DMS153 (cell line): ENCODE results near the gene ZNF280D.
"Not testable (repeated sequence)": the region's sequence is repeated elsewhere in the genome, so short reads cannot be mapped to it uniquely, and the experiment has no call there.

Experiments used
- DNase-seq: peaks from one replicate; lab custom pipeline; 2025; lab: John Stamatoyannopoulos, UW

Gene ZNF280D

DNA sequence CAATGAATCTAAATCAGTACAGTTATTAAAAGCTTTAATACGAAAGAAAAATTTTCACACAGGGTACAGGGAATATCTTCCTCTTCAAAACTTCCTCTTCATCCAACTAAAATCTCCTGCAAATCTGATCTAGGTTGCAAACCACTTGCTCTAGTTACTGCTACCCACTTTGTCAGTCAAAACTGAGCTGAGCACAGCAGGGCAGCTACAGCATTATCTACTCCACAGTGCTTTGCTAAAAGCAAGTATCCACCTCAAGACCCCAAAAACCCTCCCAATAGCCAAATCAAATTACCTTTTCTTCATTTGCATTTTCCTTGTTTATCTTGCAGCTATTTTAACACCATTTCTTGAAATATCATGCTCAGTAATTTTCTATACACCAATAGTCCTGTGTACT, 14.7 kb downstream of the ZNF280D start:
- DNase-seq, result no peak

DNA sequence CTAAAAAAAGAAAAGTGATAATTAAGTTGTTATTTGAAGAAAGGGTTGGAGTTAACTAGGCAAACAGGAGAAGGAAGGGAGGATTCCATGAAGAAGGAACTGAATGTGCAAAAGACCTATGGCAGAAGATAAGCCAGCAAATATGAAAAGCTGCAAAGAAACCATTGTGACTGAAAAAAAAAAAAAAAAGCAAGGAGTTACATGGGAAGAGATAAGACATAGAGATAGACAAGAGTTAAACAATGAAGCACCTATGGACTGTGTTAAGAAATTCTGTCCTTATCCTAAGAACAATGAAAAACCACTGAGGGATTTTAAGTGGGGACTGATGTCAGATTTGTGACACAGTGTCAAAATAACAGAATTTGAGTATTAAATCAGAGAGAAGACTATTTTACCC, 17.0 kb downstream of the ZNF280D start:
- no peak for DNase-seq

DNA sequence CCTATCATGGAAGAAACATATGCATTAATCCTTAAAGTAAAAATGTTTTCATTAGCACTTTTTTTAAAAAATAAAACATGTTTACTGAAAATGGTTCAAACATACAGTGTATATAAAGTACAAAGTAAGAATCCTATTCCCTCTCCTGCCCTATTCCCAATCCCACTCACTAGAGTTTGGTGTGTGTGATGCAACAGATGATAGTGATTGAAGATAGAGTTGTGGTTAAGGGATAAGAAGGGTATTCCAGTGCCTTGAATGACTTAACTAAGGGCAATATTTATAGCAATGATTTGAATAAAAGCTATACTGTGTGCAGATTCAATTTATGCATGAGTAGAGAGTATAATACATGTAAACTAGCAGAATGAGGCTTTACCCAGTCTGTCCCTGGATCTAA, 18.1 kb downstream of the ZNF280D start:
- DNase-seq, result no peak

DNA sequence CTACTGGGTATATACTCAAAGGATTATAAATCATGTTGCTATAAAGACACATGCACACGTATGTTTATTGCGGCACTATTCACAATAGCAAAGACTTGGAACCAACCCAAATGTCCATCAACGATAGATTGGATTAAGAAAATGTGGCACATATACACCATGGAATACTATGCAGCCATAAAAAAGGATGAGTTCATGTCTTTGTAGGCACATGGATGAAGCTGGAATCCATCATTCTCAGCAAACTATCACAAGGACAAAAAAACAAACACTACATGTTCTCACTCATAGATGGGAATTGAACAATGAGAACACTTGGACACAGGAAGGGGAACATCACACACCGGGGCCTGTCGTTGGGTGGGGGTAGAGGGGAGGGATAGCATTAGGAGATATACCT, 23.8 kb downstream of the ZNF280D start:
- not testable (repeated sequence) for DNase-seq

DNA sequence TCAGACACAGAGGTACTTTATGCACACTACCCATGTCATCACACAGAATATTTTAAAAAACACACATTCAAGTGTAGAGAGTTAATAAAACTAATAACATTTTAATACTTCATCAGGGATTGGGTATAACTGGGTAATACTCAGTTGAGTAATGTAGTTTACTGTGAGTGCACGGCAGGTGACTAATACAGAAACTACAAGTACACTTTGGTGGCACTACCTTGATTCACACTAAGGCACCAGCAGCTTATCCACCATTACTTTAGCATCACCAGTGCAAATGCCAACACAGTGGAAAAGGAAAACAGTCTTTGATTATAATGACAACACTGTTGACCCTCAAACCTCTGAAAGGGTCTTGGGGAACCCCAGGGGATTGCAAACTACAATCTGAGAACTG, 33.6 kb downstream of the ZNF280D start:
- DNase-seq, result no peak

DNA sequence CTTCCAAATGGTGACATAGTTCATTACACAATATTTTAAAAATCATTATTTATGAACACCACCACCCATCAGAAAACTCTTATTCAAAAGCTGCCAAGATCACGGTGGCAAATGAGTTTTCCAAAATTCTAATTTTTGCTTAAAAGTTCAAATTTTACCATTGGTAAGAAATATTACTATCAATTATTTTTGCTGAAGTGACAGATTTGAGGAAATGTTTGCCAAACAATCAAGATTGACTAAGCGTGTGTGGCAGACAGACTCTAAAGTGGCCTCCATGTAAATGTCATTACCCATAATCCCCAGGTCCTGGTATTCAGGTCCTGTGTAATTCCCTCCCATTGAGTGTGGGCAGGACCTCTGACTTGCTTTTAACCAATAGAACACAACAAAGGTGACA, 35.0 kb downstream of the ZNF280D start:
- no peak for DNase-seq

DNA sequence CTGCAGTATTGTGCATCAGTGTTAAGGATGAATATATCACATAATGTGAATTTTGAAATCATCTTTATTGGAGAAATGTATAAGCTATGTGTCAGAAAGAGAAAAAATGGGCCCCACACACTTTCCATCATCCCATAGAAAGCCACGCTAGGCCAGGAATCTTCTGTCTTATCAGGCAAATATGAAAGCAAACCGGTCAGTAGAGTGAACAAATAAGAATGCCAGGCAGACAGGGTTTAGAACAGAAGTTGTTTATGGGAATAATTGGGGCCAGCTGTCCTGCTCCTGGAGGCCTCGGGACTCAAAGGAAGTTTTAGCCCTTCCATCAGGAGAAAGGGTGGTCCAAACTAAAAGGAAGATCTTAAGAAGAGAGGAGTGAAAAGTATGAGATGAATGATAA, 39.5 kb downstream of the ZNF280D start:
- DNase-seq, result no peak

DNA sequence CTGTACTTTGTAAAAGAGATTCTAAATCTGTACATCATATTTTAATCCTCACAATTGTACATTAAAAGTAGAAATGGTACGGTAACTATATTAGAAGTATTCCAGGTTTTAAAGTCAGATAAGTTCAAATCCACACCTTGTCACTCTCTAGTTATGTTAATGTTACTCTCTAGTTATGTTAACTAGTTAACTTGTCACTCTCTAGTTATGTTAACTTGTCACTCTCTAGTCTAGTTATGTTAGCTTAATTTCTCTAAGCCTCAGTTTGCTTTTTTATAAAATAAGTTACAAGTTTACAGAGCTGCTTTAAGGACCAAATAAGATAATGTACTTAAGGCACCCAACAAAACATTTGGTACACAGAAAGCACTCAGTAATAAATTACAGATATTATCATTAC, 42.6 kb downstream of the ZNF280D start:
- DNase-seq, result no peak

DNA sequence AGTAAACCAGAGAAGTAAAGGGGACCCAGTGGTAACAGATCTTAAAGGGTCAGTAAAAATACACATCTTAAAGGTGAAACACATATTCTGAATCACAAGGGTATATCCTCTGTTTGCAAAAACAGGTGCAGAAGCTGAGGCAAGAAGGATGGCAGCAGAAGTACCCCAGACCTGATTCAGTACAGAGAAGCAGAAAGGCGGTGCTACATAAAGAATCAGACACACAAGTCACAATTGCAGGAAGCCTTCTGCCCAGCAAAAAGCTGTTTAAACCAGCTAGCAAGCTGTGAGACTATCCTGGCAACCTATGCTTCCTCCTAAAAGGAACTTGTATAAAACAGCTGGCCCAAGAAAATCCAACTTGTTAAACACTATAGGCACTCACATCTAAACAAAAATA, 49.4 kb downstream of the ZNF280D start:
- no peak for DNase-seq

DNA sequence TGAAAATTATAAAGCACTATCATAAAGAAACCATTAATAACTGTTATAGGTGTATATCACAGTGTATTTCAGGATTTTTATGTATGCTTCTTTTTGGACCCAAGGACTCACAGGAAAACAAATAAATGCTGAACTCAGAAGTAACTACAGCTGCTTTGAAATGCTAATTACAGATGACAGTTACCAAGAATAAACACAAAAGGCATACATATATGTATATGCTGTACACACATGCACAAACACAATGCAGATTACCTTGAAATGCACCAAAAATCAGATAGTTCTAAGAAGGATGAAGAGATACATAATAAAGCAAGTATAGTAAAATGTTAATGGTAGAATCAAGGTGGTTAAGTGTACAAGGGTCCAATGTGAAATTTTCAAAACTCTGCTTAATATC, 52.2 kb downstream of the ZNF280D start:
- no peak for DNase-seq

DNA sequence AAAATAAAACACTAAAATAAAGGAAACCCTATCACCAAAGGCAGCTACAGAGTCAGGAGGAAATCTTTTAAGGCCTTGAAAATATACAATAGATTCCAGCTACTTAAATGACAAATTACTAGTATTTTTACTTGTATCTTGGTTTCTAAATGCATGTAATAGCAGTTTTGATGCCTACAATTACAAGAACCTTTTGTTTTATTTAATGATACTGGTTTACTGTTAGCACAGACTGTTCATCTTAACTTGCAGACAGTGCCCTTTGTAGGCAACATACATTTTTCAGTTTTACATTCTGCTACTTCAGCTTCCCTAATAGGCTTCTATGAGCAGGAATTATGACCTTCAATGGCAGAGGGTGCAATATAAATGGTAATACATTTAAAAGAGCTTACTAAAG, 54.1 kb downstream of the ZNF280D start:
- DNase-seq, result no peak

DNA sequence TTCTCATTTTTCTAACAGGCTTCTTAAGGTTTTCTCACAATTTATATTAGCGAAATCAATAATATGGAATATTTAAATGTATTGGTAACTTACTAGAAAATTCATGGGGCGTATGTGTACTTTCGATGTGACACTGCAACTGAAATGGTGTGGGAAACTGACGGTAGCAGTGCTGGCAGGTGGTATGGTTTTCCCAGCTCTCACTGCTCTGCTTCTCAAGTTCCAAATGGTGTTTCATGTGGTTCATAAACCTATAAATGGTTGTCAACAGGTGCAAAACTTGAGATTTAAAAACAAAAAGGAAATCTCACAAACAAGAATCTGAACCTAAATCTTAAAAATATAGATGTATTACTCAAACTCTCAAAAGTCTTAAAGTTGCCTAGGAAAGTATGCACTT, 54.7 kb downstream of the ZNF280D start:
- DNase-seq, result no peak

DNA sequence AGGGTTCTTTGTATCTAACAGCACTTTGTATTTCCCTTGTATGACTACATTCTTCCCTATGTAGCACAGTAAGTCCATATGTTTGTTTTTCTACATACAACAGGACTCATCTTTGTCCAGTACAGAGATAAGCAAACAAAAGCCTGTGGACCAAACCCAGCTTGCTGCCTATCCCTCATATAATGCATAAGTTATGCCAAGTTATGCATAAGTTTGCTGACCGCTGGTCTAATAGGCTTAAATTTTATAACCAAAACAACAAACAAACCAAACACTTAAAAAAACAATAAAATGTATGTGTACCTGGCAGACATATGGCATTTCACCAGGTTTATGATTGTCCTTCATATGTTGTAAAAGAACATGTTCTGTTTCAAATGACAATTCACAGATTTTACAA, 56.0 kb downstream of the ZNF280D start:
- no peak for DNase-seq

DNA sequence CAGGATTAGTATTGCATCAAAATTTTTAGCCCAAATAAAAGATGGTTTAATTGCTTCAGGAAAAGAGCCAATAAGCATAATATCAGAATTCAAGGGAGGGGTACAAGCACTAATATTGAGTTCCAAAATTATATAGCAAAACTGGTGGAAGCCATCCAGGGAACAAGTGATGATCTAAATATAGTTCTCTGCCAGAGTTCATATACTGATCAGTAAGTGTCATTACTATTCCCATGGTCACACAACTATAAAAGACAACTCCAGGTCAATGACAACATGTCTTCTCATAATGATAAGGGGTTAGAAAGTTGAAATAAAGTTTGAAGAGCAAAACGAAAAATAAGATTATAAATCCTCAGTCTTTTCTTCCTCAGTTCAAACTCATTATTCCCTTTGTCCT, 57.4 kb downstream of the ZNF280D start:
- no peak for DNase-seq

DNA sequence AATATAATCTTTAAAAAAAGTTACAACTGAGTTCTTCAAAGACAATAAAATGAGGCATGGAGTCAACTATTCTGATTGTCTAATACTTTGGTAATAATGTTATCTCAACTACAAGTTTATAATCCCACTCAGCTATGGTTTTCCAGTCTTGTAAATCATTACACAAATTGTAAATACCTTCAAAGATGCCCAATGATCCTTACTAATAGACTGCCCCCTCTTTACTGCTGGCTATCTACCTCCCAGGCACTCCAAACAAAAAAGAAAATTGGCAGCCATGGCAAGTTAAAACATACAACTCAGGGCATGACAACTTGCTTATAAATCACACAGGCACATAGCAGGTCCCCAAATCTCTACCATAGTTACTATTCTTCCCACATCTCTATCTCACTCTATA, 58.5 kb downstream of the ZNF280D start:
- no peak for DNase-seq

DNA sequence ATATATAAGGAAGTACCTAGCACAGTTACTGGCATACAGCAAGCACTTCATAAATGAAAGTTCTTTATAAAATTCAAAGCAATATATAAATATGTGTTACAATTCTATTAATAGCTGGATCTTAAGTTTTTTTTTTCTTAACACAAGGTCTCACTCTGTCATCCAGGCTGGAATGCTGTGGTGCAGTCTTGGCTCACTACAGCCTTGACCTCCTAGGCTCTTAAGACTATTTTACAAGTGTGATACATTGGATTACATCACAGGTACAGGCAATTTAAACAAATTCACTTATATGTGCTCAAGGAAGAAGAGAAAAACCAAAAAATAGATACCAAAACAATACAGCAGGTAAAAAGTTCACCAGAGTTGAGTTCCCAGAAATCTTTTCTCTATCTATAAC, 60.6 kb downstream of the ZNF280D start:
- DNase-seq, result no peak

DNA sequence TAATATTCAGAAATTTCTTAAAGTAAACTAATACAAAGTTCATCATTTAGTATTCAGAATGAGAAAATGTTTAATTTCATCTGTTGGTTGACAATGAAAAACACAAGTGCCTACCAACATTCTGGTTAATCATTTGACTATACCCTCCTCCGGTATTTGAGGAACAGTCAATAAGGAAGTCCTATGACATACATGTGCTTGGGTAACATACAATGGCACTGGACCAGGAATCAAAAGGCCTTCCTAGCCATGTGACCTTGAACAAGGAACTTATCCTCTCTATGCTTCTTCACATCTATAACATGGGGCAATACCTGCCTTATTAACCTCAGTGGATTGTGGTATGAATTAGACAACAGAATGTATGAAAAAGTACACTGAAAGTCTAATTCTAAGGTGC, 65.8 kb downstream of the ZNF280D start:
- DNase-seq, result no peak

DNA sequence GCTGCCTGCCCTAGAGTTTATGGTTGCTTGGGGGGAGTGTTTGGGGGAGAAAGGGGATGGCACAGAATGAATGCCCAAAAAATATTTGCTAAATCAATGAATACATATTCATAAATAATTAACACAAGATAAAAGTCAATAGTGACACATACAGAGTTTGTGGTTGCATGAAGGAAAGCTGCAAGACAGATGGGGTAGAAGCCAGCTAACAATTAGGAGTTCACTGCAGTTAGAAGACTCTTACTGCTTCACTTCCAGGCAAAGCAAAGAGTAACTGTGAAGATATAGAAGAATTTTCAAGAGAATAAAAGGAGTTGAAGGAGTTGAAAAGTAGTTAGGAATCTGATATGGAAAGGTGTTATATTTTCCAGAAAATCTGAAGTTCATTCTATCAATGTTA, 72.4 kb downstream of the ZNF280D start:
- DNase-seq, result no peak

DNA sequence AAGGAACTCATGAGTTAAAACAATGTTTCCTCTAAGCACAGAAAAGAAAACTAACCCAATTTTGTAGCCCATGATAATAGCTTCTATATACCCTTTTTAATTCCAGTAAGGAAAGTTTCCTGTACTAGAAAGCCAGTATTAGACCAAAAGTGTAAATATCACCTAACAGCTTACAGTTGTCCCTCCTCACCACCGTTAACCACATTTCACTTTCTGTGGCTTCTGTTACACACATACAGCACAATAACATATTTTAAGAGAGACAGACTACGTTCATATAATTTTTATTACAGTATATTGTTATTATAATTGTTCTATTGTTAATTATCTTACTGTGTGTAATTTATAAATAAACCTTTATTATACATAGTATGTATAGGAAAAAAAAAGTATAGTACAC, 74.1 kb downstream of the ZNF280D start:
- DNase-seq, result no peak

DNA sequence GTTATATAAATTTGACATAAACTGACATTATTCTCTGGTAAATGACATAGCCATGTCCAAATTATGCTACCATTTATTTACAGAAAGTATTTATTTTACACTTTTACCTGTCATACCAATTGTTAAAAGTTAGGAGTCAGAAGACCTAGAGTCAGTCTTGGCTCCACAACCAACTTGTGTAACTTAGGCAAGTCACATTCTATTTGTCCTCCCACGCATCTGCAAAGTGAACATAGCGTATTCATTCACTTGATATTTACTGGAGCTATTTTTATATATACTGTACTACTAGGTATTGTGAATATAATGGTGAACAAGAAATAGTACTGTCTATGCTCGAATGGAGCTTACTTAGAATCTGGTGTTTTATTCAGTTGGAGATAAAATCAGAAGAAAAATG, 78.7 kb downstream of the ZNF280D start:
- DNase-seq, result no peak

DNA sequence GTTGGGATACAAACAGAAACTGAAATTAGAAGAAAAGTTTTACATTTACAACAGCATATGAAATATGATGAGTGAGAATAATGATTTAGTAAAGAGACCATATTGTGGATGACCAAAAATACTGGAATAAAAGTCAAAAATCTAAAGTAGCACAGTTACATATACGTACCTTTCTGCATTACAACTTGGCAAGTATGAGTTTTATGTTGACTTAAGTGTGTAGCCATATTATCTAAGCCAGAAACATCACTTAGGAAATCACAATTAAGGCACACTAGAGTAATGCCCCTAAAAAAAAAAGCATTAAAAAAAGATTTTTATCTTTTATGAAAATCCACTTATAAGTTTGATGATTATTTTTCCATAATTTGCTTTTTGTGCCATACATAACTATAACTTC, 79.1 kb downstream of the ZNF280D start:
- DNase-seq, result no peak

DNA sequence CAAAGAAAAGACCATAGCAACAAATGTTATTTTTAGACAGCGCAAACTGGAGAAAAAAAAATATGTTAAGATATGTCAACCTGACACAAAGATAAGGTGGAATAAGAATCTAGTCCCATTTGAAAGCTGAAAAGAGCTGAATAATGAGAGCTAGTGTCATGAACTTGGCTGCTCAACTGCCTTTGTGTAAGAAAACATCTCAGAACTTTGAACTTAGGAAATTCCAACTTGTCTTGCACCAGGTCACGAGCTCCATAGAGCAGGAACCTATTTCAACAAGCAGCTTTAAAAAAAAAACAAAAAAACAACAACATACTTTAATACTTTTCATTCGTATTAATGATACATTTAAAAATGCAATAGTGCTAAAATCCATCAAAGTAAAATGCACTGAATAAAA, 79.5 kb downstream of the ZNF280D start:
- no peak for DNase-seq

DNA sequence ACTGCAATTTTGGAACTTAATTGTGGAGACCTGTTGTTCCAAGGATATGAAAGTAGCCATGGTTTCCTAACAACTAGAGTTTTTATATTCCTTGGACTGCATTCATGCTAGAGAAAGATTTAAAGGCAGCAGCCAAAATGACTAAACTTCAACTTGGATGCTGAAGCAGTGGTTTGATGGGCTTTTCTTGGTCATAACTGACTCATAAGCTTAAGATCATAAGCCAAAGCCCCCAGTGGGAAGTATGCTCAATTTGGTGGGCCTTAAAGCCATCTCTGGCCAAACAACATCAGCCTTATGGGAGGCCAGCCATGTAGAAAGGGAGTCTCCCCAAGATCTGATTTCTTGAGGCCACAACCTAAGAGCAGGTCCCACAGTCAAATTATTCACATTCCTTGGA, 80.2 kb downstream of the ZNF280D start:
- no peak for DNase-seq

DNA sequence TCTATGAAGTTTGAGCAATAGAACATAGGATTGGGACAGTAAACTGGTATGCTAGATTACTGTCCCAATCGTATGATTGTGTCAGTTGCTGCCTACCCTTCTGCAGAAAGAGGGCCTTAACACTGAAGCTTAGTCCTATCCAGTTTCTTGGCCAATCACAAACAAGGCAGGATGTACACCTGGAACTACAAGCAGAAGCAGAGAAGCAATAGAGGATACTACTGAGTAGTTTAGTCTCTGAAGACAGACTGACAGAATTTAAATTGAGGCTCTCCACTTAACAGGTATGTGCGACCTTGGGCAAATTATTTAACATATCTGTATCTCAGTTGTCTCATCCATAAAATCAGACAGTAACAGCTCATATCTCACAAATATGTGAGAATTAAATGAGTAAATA, 85.0 kb downstream of the ZNF280D start:
- no peak for DNase-seq

DNA sequence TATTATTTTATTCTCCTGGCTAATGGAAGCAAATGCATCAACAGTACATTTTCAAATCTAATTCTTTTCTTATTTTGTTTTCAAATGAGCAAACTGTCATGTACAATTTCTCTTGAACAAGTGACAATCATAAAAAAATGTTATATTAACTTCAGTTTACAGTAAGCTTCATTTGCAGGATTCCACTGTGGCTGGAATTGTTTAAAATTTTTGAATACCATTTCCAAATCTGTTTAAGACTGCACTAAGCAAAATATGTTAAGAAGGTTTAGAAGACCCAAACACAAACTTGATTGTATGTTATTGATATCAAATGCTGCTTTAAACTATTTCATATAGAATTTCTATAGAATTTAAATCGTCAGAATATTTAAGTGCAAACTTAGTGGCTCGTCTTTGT, 92.8 kb downstream of the ZNF280D start:
- no peak for DNase-seq
